CD4-positive, alpha-beta T cell treated with Interleukin-2 at 100 ng/mL for 4 hours (primary cell): ENCODE results near the gene CEACAM19.
"Not testable (repeated sequence)": the region's sequence is repeated elsewhere in the genome, so short reads cannot be mapped to it uniquely, and the experiment has no call there.

ENCODE experiments used
- DNase-seq: peaks from one replicate; pipeline ENCODE4 v3.0.0-alpha.2; 2020; ENCODE audit warnings: low spot score

CEACAM19 gene

GRCh38 chr19:44675521-44675920, 4.2 kb downstream of the CEACAM19 start:
- DNase-seq, result no peak

DNA sequence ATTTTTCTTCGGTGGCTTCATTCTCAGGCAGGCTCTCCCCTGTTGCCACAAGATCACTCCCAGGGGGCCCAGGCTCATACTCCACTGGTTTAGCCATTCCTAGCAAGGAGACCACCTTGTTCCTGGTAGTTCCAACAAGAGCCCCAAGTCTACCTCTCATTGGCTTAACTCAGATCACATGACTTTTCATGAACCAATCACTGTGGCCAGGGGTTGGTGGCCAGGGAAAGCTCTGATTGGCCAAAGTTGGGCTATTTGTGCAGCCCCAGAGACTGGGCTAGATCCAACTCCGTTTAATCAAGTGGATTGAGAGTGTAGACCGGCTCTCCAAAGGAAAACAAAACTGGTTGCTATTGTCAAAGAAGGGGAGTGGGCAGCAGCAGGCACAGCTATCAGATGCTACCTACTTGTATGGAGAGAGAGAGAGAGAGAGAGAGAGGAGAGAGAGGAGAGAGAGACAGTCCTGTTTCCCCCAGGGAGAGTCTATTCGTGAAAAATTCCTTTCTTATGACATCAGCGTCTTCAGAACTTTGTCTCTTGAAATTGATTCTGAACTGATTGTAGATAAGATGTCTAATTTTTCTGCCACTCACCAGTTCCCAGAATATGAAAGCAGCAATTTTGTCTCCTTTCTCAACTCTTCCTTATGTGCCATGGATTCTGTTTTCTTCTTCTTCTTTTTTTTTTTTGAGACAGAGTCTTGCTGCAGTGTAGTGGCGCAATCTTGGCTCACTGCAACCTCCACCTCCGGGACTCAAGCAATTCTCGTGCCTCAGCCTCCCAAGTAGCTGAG, 5.9 kb downstream of the CEACAM19 start:
- no peak for DNase-seq

DNA sequence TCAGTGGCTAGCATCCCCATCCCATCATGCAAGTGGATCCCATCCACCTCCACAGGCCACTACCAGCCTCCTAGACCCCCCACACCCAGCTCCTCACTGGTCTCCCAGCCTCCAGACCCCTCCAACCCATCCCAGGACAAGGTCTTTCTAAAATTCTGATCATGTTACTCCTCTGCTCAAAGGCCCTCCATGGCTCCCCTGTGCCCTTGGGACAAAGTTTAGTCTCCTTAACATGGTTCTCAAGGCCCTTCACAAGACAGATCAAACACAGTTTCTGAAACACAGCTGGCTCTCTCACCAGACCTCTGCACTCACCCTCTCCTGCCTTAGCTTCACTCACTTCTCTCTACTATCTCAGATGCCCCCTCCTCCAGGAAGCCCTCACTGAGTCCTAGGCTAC, 9.3 kb downstream of the CEACAM19 start:
- DNase-seq, result no peak

GRCh38 chr19:44681992-44682790, 10.9 kb downstream of the CEACAM19 start:
- DNase-seq, result no peak

GRCh38 chr19:44682807-44683206, 11.5 kb downstream of the CEACAM19 start:
- DNase-seq, result no peak

DNA sequence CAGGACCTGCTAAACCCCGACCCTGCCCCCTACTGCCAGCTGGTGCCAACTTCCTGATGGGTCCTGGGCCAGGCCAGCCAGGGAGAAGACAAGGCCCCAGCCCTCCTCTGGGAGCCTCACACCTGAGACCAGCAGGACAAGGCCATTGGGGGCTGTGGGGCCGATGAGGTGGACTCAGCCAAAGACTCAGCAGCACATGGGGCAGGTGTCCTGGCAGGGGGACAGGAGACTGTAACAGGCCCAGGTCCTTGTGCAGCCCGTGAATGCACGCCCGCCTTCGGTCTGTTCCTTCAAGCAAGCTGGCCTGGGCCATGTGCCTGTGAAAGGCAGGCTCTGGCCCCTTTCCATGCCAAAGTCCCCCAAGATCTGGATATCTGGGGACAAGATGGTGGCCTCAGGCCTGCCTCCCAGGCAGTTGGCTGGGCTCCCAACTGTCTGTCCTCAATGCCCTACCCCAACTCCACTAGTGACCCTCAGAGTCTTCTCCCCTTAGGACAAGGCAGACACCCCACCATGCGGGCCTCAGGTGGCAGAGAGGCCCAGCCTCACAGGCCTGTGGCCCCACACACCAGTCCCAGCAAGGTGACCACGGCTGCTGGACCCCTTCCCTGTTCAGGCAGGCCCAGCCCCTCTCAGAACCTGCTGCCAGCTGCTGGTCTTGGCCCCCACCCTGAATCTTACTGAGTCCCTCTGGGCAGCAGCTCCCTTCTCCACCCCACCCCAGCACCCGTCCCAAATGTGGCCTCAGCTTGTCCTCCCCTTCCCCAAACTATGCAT, 12.3 kb downstream of the CEACAM19 start:
- no peak for DNase-seq

- DNase-seq, result not testable (repeated sequence)
Observed at GRCh38 chr19:44684396-44684795, 13.1 kb downstream of the CEACAM19 start.

DNA sequence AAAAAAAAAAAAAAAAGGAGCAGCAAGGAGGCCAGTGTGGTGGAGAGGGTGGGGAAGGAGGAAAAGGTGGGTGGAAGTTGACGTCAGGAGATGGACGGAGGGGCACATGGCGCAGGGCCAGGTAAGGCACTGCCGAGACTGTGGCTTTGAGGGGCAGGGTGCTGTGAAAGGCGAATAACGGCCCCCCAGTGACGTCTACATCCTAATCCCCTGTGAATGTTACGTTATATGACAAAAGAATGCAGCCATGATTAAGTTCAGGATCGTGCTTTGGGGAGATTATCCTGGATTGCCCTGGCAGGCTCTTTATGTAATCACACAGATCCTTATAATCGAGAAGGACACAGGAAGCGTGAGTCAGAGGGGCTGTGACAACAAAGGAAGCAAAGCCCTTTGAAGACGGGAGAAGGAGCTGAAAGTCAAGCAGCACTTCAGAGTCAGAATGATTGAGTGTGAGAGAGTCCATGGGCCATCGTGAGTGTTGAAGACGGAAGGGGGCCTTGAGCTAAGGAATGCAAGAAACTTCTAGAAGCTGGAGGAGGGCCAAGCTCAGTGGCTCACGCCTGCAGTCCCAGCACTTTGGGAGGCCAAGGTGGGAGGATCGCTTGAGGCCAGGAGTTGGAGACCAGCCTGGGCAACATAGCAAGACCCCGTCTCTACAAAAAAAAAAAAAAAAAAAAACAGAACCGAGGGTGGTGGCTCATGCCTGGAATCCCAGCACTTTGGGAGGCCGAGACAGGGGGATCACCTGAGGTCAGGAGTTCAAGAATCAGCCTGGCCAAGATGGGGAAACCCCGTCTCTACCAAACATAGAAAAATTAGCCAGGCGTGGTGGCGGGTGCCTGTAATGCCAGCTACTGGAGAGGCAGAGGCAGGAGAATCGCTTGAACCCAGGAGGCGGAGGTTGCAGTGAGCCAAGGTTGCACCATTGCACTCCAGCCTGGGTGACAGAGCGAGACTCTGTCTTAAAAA, 13.9 kb downstream of the CEACAM19 start:
- DNase-seq, result no peak

GRCh38 chr19:44685877-44686276, 14.6 kb downstream of the CEACAM19 start:
- DNase-seq, result no peak

GRCh38 chr19:44686896-44687295, 15.6 kb downstream of the CEACAM19 start:
- no peak for DNase-seq

- DNase-seq, result no peak
Observed at GRCh38 chr19:44687888-44688287, 16.6 kb downstream of the CEACAM19 start.

DNA sequence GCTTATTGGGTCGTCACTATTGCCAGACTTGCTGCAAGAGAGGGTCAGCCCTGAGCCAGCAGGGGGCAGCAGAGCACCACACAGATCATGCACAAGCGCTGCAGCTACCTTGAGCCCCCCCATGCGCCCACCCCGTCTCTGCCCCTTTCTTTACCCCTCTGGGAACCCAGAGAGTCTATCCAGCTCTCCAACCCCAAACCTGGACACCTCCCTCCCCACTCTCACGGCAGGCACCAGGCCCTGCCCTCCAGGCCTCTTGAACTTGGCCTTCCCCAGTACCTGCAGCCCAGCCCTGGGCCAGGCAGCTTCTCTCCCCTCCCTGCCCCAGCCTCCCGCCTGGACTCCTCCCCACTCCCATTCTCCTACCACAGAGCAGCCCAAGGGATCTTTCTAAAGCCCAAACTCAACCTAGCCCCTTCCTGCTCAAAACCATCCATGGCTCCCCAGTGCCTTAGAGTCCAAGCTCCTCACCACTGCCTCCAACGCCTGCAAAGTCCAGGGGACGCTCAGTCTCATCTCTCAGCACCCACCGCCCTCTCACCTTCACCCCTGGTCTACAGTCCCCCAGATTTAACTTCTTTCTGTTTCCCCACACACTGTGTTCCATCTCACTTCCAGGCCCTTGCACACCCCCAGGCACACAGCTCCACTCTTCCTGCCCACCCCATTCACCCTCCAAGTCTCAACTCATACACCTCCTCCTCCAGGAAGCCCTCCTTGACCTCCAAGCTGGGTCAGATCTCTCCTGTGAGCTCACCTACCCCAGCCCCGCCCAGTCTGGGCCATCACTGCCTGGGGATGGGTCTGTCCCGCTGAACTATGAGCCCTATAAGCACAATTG, 18.2 kb downstream of the CEACAM19 start:
- DNase-seq, result peak; percentile 79

GRCh38 chr19:44690131-44690440, 18.8 kb downstream of the CEACAM19 start:
- DNase-seq, result no peak

DNA sequence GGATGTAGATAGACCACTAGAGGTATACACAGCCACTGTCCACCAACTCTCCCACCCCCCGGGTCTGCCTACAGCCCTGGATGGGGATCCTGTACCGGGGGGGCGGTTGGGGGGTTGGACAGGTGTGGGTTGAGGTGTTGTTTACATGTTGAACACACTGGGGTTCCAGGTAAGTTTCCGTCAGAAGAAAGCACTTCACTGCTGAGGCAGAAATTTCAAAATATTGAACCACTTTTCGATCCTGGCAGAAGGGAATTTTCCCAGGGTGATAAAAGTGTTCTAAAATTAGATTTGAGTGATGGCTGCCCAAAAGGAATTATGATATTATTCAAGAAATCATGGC, 21.1 kb downstream of the CEACAM19 start:
- DNase-seq, result no peak

GRCh38 chr19:44694184-44694579, 22.9 kb downstream of the CEACAM19 start:
- peak; percentile 37 for DNase-seq

- no peak for DNase-seq
Observed at GRCh38 chr19:44696939-44697669, 25.8 kb downstream of the CEACAM19 start.

DNA sequence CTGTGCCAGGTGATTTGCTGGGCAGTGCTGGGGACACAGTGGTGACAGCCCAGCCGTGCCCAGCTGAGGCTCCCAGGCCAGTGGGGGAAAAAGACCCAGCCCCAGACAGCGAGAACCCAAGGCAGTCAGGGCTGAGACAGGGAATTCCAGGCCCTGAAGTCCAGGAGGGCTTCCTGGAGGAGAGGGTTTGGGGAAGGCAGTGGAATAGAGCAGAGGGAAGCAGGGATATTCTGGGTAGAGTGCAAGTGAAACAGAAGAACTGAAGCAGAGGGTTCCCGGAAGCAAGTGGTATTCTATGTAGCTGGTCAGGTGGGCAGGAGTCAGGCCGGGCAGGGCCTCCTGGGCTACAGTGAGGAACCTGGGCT, 26.4 kb downstream of the CEACAM19 start:
- no peak for DNase-seq

GRCh38 chr19:44698492-44699201, 27.4 kb downstream of the CEACAM19 start, which contains the start of gene CEACAM16:
Gene CEACAM16 (plus strand): TSS chr19:44699151. CDS start chr19:44701457, 2,306 bp downstream.
- DNase-seq, result no peak

- no peak for DNase-seq
Observed at GRCh38 chr19:44700547-44700946, 29.3 kb downstream of the CEACAM19 start.
